ENCODE measurements around the gene GSG1L2.

Gene GSG1L2

GRCh38 chr17:9824797-9825338 is 3.0 kb upstream of the GSG1L2 start:
- DNase-seq = no peak

- DNase-seq = no peak
Measured at GRCh38 chr17:9824094-9824493, 2.2 kb upstream of the GSG1L2 start.

DNA sequence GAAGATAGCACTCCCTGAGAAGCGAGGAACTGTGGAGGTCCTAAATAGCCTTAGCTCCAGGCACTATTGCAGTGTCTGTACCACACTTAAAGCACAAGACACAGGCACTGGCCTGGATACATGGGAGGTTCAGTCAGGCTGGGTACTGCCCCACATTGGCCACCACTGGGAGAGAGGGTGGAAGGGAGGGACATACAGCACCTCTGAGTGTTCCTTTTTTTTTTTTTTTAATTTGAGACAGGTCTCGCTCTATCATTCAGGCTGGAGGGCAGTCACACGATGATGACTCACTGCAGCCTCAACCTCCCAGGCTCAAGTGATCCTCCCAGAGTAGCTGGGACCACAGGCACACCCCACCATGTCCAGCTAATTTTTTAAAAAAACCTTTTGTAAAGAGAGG is 1.4 kb downstream of the GSG1L2 start:
- no peak for DNase-seq

DNA sequence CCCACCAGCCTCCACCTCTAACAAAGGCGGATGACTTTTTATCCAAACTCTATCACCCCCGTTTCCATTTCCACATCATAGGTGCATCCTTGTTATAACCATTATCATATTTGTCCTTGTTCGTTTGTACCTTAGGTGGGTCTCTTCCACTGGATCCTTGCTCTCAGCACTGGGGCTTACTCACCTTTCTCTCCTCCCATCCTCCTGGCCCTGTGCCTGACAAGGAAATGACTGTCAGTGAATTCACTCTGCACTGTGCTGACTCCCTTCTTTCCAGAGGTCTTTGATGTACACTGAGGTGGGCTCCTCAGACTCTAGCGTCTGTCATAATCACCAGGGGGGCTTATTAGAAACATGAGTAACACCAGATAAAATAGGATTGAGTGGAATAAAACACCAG is 3.1 kb downstream of the GSG1L2 start:
- no peak for DNase-seq

- no peak for DNase-seq
Measured at GRCh38 chr17:9817086-9817485, 4.8 kb downstream of the GSG1L2 start.

GRCh38 chr17:9816472-9816871 is 5.4 kb downstream of the GSG1L2 start:
- DNase-seq = no peak

- no peak for DNase-seq
Measured at GRCh38 chr17:9814337-9814945, 7.4 kb downstream of the GSG1L2 start.

DNA sequence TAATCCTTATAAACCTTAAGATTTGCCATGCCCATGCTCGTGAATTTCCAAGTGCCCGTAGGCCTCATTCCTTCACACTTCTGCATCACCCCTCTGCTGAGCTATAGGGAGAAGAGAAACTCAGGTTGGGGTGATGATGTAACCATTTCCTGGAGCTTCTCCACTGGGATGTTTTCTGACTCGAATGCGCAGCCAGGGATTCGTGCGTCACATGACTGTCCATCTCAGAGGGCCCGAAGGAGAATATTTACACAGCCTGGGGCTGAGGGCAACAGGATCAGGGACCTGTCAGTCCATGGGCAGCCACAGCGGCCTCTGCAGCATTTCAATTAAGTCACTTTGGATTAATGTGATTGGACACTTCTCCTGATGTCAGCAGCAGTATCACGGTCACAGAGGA is 8.7 kb downstream of the GSG1L2 start:
- no peak for DNase-seq

DNA sequence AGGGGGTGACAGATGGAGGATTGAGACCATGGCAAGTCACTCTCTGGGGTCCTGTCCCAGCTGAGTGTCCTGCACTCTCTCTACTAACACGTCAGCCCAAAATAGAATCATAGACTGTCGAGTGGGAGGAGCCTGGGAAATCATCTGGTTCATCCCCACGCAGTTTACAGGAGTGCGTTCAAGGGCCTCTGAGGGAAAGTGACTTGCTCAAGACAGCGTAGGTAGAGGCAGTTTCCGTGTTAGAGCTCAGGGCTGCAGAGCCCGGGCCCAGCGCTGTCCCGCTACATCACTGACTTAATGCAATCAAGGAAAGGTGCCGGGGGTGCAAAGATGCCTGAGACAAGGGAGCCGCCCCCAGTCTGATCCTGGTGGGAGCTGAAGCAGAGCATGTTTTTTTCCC is 10.3 kb downstream of the GSG1L2 start:
- no peak for DNase-seq

DNA sequence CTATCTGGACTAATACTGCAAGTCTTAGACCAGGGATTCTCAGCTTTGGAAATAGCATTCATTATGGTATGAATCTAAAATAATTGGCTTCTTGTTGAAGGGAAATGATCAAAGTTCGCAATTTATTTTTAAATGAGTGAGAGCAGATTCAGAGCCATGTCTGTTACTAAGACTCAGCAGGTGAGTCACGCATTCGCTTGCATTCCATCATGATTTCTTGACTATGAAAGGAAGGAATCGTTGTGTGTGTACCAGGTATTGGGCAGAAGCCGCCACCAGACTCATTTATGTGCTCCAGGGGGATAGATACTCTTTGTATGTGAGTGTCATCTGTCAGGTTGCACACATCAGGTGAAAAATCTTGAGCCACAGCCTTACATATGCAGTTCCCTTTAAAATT is 10.8 kb downstream of the GSG1L2 start:
- no peak for DNase-seq

DNA sequence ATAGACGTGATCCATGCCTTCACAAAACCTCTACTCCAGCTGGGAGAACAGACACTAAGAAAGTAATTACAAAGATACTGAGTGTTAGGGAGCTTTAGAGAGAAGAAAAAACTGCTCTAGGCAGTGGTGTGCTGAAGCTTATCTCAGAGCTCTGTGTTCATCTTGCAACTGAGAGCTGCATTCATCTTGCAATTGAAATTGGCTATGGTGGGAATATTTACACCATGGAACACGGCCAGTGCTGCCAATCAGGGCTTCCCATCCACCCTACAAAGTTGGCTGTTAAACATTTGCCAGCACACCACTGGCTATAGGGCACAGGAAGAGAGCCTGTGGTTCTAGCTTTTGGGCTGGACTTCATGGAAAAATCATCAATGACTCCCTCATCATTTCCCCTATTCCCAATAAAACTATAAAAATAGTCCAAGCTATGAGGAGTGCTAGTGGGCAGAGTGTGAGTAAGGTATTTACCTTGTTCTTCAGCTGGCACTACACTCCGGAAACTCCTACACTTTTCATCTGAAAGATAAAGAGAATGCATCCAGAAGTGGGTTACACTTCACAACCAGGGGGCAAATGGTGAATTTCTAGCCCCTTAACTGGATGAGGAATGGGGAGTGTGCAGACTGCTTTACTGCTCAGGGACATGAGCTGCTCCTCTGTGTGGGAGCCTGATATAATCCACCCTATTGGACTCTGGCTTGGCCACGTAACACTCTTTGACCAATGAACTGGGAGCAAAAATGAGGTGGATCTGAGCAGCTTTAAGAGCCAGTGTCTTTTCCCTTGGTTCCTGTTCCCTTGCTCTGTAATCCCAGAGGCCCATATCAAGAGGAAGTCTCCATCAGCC is 11.6 kb downstream of the GSG1L2 start:
- DNase-seq = no peak

DNA sequence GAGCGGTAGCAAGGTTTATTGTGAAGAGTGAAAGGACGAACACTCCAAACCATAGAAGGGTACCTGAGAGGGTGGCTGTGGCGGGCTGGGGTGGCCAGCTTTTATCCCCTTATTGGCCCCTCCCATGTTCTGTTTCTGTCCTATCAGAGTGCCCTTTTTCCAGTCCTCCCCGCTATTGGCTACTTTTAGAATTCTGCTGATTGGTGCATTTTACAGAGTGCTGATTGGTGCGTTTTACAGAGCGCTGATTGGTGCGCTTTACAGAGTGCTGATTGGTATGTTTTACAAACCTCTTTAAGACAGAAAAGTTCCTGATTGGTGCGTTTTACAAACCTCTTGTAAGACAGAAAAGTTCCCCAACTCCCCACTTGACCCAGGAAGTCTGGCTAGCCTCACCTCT is 12.5 kb downstream of the GSG1L2 start:
- no peak for DNase-seq

DNA sequence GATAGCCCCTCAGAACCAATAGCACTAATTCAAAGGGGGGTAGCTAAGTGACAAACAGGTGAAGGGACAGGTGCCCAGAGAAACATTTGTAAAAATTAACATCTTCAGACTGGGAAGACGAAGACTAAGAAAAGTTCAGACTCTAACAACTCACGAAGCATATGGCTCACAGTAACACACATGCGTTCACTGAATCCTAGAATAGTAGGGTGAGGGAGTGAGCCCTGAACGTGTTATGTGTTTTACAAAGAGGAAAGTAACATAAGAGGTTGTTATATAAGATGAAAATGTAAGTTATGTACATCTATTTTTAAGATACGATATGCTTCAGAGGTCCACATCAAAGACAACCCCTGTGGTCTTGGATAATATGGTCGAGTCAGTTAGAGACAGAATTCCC is 15.2 kb downstream of the GSG1L2 start:
- no peak for DNase-seq

- DNase-seq = no peak
Measured at GRCh38 chr17:9805769-9806168, 16.1 kb downstream of the GSG1L2 start.

- no peak for DNase-seq
Measured at GRCh38 chr17:9802697-9803096, 19.2 kb downstream of the GSG1L2 start.

DNA sequence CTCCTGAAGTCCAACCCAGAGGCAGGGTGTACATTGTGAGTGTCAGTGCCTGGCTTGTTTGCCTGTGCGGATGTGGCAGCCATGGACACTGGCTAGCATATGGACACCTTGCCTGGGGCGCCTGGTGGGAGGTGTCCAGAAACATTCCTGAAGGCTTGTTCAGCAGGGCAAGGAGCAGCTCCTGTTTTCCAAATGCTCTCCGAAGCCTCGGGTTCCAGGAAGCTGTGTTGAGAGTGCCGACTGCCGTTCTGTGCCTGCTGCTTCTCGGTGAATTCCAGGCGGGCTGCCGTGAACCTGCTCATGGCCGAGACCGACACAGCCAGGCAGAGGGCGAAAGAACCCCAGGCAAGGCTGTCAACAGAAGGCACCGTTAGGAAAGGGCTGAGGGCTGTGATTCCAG is 19.6 kb downstream of the GSG1L2 start:
- DNase-seq = no peak

DNA sequence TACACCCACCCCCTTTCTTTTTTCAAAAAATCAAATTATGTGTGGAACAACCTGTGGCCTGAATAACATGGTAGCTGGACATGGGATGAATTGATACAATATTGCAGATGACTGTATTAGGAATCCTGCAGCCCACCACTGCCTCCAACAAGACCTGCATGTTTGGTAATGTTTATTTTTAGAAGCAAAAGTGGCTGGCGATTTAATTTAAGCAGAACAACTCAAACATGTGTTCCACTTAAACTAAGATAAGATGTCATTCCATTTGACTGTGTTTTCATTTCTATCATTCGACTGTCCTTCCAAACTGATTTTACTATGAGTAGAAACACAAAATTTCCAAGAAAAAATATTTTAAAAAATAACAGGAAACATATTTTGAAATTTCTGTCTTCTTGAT is 20.4 kb downstream of the GSG1L2 start:
- DNase-seq = no peak

DNA sequence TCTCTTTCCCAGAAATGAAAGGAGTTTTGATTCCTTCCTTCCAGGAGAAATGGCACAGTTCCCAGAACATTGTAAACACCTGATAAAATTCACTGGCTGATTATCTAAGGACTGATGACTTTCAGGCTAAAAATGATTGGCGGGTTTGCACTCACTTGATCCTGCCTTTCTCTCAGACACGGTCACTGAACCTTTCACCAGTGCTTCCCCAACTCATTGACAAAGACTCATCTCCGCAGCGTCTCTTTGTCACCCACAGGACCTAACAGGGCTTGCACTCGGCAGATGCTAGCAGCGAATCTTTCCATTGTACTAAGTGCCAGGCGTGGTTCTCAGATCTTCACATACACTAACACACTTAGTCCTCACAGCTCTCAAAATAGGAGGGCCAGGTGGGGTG is 23.2 kb downstream of the GSG1L2 start:
- DNase-seq = no peak

- no peak for DNase-seq
Measured at GRCh38 chr17:9798008-9798407, 23.9 kb downstream of the GSG1L2 start.

- no peak for DNase-seq
Measured at GRCh38 chr17:9792181-9792840, 29.6 kb downstream of the GSG1L2 start.

DNA sequence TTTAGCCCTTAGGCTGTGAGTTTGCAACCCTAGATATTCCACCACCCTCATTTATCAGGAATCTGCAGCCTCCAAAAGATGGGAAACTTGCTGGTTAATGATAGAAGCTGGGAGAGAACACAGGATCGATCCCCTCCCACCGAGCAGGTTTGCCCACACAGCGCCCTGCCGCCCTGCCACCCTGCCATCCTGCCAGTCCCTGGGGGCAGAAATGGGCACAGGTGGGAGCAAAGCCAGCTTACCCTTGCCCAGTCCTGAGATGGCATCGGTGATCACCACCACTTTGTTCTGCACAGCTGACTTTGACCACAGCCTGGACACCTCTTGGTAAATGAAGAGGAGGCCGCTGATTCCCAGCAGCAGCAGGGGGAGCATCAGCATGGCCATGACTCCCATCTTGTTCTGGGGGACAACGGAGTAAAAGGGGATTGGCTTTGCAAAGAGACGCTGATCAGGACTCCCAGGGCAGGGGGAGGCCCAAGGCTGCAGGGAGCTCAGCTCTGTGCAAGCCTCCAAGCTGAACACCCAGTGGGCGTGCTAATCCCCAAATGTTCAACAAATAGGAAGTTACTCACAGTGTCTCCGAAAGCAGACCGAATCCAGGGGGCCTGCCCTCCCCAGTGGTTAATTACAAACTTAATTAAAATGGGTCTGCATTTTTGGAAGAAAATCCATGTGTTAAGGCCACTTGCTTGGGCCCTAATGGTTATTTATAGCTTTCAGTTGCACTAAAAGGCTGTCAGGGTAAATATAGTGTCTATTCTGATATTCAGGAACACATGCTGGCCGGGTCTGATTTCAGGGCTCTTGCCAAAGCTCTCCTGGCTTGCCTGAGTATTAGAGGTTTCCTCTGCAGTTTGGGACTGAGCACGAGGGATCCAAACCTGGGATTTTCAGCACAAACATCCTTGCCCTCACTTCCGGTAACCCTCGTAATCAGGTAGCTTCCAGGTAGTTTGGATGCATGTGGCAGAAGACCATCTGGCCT is 30.7 kb downstream of the GSG1L2 start, which contains the start of gene DHRS7C:
TSS of gene DHRS7C (minus strand) at position 704 of the 988 bp plus-strand sequence. CDS start at position 396, 308 bp downstream.
- DNase-seq = no peak

DNA sequence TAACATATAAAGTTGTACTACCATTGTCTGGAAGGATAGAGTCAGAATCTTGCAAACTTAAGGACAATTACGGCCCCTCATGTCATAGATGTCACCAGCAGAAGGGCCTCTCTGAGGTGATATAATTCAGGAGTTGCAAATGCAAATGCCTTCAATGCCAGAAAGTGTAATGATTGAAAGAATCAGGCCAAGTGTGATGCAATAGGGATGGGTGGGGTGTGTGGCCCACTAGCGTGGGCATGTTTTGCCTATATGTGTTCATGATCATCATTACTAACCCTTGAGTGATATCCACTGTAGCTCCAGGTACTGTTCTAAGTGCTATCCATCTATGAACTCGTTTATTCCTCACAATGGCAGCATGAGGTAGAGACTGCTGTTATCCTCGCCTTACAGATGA is 31.6 kb downstream of the GSG1L2 start:
- DNase-seq = no peak

Data from stimulated activated CD4-positive, alpha-beta T cell treated with anti-CD3 and anti-CD28 coated beads, Interleukin-1b, Interleukin-23, amount 100 ng/mL, for 48 hours (primary cell).